Left renal cortex interstitium (tissue), 4 donors: ENCODE data around the gene CACNA2D3. TPM values are rescaled to one million over a fixed set of nuclear protein-coding genes. Genes with fewer than 3 reads are reported as not detected.

Source experiments
- DNase-seq, 4 donors: peaks; one replicate each; pipeline ENCODE4 v3.0.0-alpha.2; 2013; ENCODE audit warnings: low read depth in 4 of 4, low spot score in 2 of 4, missing footprints in 1 of 4
- polyA plus RNA-seq, 4 donors: library from polyadenylated mRNA; unstranded; fragments of 120-200 nt; gene quantifications; one replicate each; pipeline ENCODE4 v1.2.1, GENCODE V29; 2013; ENCODE audit not compliant: insufficient read length in 4 of 4

Gene CACNA2D3
- polyA plus RNA-seq, 4 donors = 1.2 to 2.1 (median 1.5) TPM

- no peak for DNase-seq
These were observed 642.6 kb downstream of the CACNA2D3 start for GRCh38 chr3:54764911-54765310.

- no peak for DNase-seq
These were observed 648.7 kb downstream of the CACNA2D3 start for GRCh38 chr3:54771050-54771449.

DNA sequence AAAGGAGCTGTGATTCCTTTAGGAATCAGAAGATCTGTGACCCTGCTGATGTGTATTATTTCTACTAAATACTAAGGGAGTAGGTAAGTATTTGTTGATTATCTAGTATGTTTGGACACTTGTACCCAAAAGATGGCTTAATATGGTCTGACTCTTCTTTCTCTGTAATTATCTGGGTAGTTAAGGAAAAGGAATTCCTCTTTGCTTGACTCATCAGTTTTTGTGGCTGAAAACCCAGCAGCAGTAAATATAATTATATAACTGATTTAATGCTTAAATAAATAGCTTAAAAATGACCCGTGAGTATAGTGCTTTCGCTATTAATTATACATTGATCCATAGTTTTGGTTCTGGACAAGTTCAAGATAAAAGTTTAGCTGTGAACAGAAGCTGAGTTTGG, 649.7 kb downstream of the CACNA2D3 start:
- no peak for DNase-seq

DNA sequence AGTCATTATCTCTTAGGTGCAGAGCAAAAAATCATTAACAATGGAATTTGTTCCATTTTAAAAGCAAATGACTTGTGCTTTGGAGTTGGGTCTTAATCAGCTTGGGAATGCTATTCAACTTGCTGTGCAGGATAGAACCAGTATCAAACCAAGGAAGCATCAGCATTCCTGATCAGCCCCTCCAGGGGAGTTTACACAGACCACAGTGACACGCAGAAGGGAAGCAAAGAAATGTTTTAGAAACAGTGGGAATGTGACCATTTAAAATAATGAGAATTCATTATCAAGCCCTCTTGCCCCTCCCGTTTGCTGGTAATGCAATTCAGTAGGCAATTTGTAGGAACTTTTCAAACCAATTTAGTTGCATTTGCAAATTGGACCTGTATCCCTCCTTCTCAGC, 650.4 kb downstream of the CACNA2D3 start:
- DNase-seq = no peak

DNA sequence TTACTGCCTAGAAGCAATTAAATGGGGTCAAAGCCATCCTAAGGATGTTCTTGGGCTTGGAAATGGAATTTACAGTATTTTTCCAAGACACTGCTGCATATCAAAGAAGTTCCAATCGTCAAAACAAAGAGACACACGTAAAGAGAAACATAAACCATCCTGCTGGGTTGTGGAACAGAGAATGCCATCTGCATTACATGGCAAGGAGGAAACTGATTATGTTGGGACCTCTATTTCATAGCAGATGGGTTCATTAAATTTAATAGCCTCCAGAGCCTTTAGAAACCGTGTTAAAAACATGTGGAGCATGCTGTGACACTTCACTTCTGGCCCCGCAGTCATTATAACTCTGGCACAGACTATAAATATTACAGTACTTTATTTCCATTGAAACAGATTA, 650.9 kb downstream of the CACNA2D3 start:
- no peak for DNase-seq

DNA sequence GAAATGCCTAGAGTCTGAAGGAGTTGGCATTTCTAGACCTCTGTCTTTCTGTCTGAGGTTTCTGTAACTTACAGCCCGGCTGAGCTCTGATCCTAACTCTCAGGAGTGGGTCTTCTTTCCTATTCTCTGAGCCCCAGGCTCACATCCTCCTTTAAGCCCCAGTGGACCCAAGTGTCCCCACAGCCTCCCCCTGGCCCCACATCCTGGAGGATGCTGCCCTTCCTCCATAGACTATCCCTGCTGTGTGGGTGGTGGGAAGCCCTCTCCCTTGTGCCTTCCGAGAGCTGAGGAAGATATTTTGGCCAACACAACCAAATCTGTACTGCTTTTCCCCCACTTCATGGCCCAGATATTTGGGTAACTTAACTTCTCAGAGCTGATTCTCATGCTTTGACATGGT, 654.2 kb downstream of the CACNA2D3 start:
- no peak for DNase-seq

GRCh38 chr3:54777141-54777540, 654.8 kb downstream of the CACNA2D3 start:
- no peak for DNase-seq

DNA sequence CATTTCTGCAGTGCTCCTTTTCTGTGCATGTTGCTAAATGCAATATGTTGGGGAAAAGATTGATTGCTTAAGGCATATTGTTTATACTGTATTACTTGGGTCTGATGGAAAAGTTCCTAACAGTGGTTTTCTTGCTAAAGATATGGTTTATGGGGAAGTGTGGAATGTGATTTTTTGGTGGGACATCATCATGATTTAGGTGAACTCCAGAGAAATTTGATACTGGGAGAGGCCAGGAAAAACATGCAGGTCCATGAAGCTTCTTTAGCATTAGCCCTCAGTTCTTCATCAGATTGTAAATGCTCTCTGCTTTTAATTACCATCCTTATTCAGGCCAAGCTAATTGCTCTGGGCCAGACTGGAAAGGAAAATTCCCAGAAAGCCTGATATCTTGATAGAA, 658.0 kb downstream of the CACNA2D3 start:
- DNase-seq = no peak

GRCh38 chr3:54781728-54782127, 659.4 kb downstream of the CACNA2D3 start:
- DNase-seq = no peak

DNA sequence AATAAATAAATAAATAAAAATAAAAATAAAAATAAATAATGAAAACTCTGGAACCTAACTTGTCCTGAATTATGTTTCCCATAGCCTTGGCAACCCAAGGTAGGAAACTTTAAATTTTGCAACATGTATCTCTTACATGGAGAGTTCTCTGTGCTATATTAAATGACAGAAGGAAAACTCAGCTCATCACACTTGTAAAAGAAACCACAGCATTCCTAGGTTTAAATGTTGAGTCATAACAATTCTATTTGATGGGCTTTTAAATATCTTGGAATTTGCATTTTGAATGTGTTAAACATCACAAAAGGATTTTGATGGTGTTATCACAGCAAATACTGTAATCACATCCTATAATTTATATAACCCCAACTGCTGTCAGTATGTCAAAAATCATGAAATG, 661.3 kb downstream of the CACNA2D3 start:
- DNase-seq = no peak

DNA sequence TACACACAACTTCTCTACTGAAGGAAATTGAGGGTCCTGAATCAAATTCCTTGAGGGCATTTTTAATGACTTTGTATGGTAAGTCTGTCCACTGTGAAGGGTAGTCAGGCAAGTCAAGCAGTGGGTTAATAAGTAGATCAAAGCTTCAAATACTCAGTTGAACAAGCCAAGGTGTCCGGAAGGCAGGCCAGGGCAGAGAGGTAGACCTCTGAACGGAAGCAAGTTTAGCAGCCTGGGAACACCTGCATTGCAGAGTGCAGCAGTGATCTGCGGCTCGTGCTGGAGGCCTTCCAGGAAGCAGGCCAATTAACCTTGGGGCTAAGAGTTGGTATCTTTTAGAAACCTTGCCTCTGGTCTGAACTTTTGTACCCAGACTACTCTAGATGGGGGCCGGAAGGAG, 661.7 kb downstream of the CACNA2D3 start:
- no peak for DNase-seq

GRCh38 chr3:54785976-54786375, 663.6 kb downstream of the CACNA2D3 start:
- no peak for DNase-seq

GRCh38 chr3:54790051-54790450, 667.7 kb downstream of the CACNA2D3 start:
- DNase-seq = no peak

- no peak for DNase-seq
These were observed 669.3 kb downstream of the CACNA2D3 start for GRCh38 chr3:54791501-54792156.

GRCh38 chr3:54792584-54792983, 670.2 kb downstream of the CACNA2D3 start:
- DNase-seq = no peak

DNA sequence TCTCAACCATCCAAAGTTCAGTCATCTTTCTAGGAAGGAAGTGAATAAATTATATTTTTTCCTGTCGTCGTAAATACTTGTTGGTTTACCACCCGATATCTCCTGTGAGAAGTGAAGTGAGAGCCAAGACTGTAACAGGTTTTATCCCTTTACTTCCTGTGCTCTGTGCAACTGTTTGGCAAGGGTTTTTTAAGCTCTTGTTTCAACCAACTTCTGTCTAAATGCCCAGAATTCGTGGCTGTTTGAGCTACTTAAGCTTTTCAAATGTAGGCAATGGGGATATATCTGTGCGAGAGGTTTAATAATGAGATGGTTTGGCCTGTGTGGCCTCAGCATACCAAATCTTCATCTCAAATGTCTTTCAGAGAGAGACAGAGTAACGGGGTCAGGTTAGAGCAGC, 670.8 kb downstream of the CACNA2D3 start:
- no peak for DNase-seq

- no peak for DNase-seq
These were observed 674.8 kb downstream of the CACNA2D3 start for GRCh38 chr3:54797111-54797510.

DNA sequence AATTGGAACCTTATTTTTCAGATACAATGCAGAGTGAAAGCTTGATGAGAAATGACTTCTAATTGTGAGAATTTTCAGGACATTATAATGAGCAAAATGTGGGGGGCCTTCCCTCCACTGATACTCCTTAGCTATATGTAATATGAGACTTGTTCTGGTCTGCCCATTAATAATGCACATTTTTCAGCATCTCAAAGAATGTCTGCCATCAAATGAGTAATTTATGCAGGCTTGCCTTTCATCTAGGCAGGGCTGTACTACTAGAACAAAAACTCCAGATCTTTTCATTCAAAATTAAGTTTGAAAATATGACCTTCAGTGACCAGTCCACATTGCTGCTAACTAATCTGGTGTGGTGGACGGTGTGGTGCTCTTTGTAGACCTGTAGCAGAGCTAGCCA, 678.1 kb downstream of the CACNA2D3 start:
- DNase-seq = no peak

GRCh38 chr3:54801977-54802376, 679.6 kb downstream of the CACNA2D3 start:
- no peak for DNase-seq

- no peak for DNase-seq
These were observed 688.0 kb downstream of the CACNA2D3 start for GRCh38 chr3:54810401-54810800.

- no peak for DNase-seq
These were observed 691.9 kb downstream of the CACNA2D3 start for GRCh38 chr3:54814224-54814623.

GRCh38 chr3:54817628-54818027, 695.3 kb downstream of the CACNA2D3 start:
- DNase-seq = no peak

GRCh38 chr3:54818486-54818885, 696.1 kb downstream of the CACNA2D3 start:
- DNase-seq = no peak
